Sigmoid colon (tissue), 7 donors: ENCODE measurements around the gene CPEB3. TPM values are rescaled to one million over a fixed set of nuclear protein-coding genes. Genes with fewer than 3 reads are reported as not detected.

Source experiments
- DNase-seq: peaks from one replicate; pipeline ENCODE4 v3.0.0-alpha.2; 2019
- H3K27ac ChIP-seq, 4 donors: fragments of 200-600 bp; sonication (generic); one replicate each; pipeline ENCODE4 v1.5.1; 2016 to 2019; ENCODE audit warnings: mild to moderate bottlenecking in 1 of 4
- H3K27me3 ChIP-seq, 3 donors: fragments of 200-600 bp; sonication (generic); one replicate each; pipeline ENCODE4 v1.5.1; 2019; ENCODE audit warnings: mild to moderate bottlenecking in 1 of 3
- H3K36me3 ChIP-seq, 4 donors: fragments of 200-600 bp; sonication (generic); one replicate each; pipeline ENCODE4 v1.5.1; 2016 to 2019
- H3K4me1 ChIP-seq, 4 donors: fragments of 200-600 bp; sonication (generic); one replicate each; pipeline ENCODE4 v1.5.1; 2017 to 2019
- H3K4me3 ChIP-seq, 4 donors: fragments of 200-600 bp; sonication (generic); one replicate each; pipeline ENCODE4 v1.5.1; 2017 to 2019; ENCODE audit warnings: mild to moderate bottlenecking in 2 of 4, moderate library complexity in 1 of 4
- H3K9me3 ChIP-seq, 4 donors: fragments of 200-600 bp in 3 of 4; sonication (generic) in 3 of 4; one replicate each; pipeline versions ENCODE4 v1.5.1 to v1.6.1; 2013 to 2019
- CTCF ChIP-seq, 4 experiments: fragments of 450-650 bp in 3 of 4; fragments of 200-600 bp in 1 of 4; IDR thresholded peaks; one replicate each; pipeline ENCODE4 v1.5.1; 2016 to 2019; ENCODE audit warnings: antibody characterized with exemption in 4 of 4, mild to moderate bottlenecking in 3 of 4, moderate library complexity in 2 of 4
- EP300 ChIP-seq, 4 donors: sonication (generic); formaldehyde crosslinking; IDR thresholded peaks; one replicate each; pipeline ENCODE4 v1.6.1; 2017; ENCODE audit warnings: antibody characterized with exemption in 4 of 4
- POLR2A ChIP-seq, 2 donors: fragments of 450-650 bp; IDR thresholded peaks; one replicate each; pipeline ENCODE4 v1.6.1; 2016; ENCODE audit warnings: antibody characterized with exemption in 2 of 2, mild to moderate bottlenecking in 2 of 2, moderate library complexity in 2 of 2
- POLR2AphosphoS5 ChIP-seq, 4 donors: sonication (generic); formaldehyde crosslinking; IDR thresholded peaks; one replicate each; pipeline ENCODE4 v1.6.1; 2017; ENCODE audit warnings: antibody characterized with exemption in 4 of 4
- WGBS, 2 donors: extraction: QIAGEN DNeasy Blood & Tissue Kit; methylation state at CpG; one replicate each; pipeline ENCODE4 v1.1.7; 2013; 5-methylcytosine and 5-hydroxymethylcytosine counted together
- intact Hi-C: fragments of 100-400 bp; cut with DNase I; formaldehyde crosslinking; loops from one replicate; pipeline ENCODE4 v1.15.1; 2023
- polyA plus RNA-seq, 3 donors: library from polyadenylated mRNA; stranded (reverse); fragments of 200-250 nt; gene quantifications; one replicate each; pipeline ENCODE4 v1.2.3, GENCODE V29; 2013
- total RNA-seq, 4 donors: library from RNA; depleted of rRNA; stranded (reverse); fragments of >200 nt; gene quantifications; one replicate each; pipeline ENCODE4 v1.1.0, GENCODE V29; 2016
- donor health status: healthy with polysubstance abuse.
- donor health status: Bipolar disorder and iron deficiency.
- donor health status: healthy.

Gene CPEB3
- total and polyA plus RNA-seq, 7 donors: 1.6 to 7.7 (median 6.6) TPM

GRCh38 chr10:92094960-92095359, 195.9 kb downstream of the CPEB3 start:
- Histone ChIP-seq H3K4me1 (no peaks in the 10 kb centered on the region), H3K27ac (no peak overlapping the region), H3K36me3 (no peaks in the 10 kb centered on the region), H3K27me3 (no peaks in the 10 kb centered on the region), H3K9me3 (no peaks in the 10 kb centered on the region), H3K4me3 (no peak overlapping the region)
- WGBS, 2 donors: 97 to 98% methylated on average over 2 of the region's 2 CpGs
- DNase-seq: no peak
- TF ChIP-seq POLR2AphosphoS5 (IDR thresholded peaks at IDR 0.05) (no peak), CTCF (IDR thresholded peaks at IDR 0.05) (no peak), POLR2A (IDR thresholded peaks at IDR 0.05) (no peak), EP300 (IDR thresholded peaks at IDR 0.05) (no peak)
- intact Hi-C loops: no loop called here

- Histone ChIP-seq H3K27me3 (no peaks in the 10 kb centered on the region), H3K9me3 (no peaks in the 10 kb centered on the region), H3K4me1 (peaks cover 0 to 7% (median 0%) of the 10 kb centered on the region in 4 donors), H3K4me3 (no peak overlapping the region), H3K36me3 (no peaks in the 10 kb centered on the region), H3K27ac (no peak overlapping the region)
- TF ChIP-seq POLR2AphosphoS5 (IDR thresholded peaks at IDR 0.05): no peak
- TF ChIP-seq POLR2A (IDR thresholded peaks at IDR 0.05): no peak
- no peak for TF ChIP-seq CTCF (IDR thresholded peaks at IDR 0.05)
- no peak for TF ChIP-seq EP300 (IDR thresholded peaks at IDR 0.05)
- DNase-seq: no peak
- intact Hi-C loops: no loop called here
- 69 to 82% methylated on average over 2 of the region's 2 CpGs for WGBS, 2 donors
These were observed 198.9 kb downstream of the CPEB3 start for GRCh38 chr10:92091965-92092364.

- H3K27ac ChIP-seq: peak overlapping the region in 1 of 4 donors; percentile 41
- H3K9me3 ChIP-seq: no peaks in the 10 kb centered on the region
- intact Hi-C loops: loop anchor here (1.0 to 5.0 kb wide), 3 partner anchors 154 to 346 kb away; partner anchors contain the start of genes CPEB3 and MARCHF5
- no peak overlapping the region for H3K4me3 ChIP-seq
- no peaks in the 10 kb centered on the region for H3K36me3 ChIP-seq
- peaks cover 0 to 24% (median 10%) of the 10 kb centered on the region in 4 donors for H3K4me1 ChIP-seq
- TF ChIP-seq EP300 (IDR thresholded peaks at IDR 0.05) (no peak), POLR2AphosphoS5 (IDR thresholded peaks at IDR 0.05) (no peak), CTCF (IDR thresholded peaks at IDR 0.05) (peak; percentile 73 to 84 (median 78)), POLR2A (IDR thresholded peaks at IDR 0.05) (no peak)
- DNase-seq: peak; percentile 78
- 14 to 17% methylated on average over 7 of the region's 7 CpGs for WGBS, 2 donors
- no peaks in the 10 kb centered on the region for H3K27me3 ChIP-seq
These were observed 203.0 kb downstream of the CPEB3 start for GRCh38 chr10:92087750-92088395.

GRCh38 chr10:92082583-92083280, 208.1 kb downstream of the CPEB3 start:
- H3K27ac ChIP-seq: no peak overlapping the region
- intact Hi-C loops: no loop called here

More at GRCh38 chr10:92082583-92083280, 208.1 kb downstream of the CPEB3 start:
- Histone ChIP-seq H3K9me3 (no peaks in the 10 kb centered on the region), H3K4me1 (peaks cover 0 to 26% (median 14%) of the 10 kb centered on the region in 4 donors), H3K36me3 (peaks cover 12 to 24% (median 17%) of the 10 kb centered on the region in 4 donors), H3K27me3 (no peaks in the 10 kb centered on the region), H3K4me3 (no peak overlapping the region)
- no peak for DNase-seq
- no peak for TF ChIP-seq EP300 (IDR thresholded peaks at IDR 0.05)
- TF ChIP-seq POLR2AphosphoS5 (IDR thresholded peaks at IDR 0.05): no peak
- no peak for TF ChIP-seq POLR2A (IDR thresholded peaks at IDR 0.05)
- TF ChIP-seq CTCF (IDR thresholded peaks at IDR 0.05): no peak
